Pulmonary artery endothelial cell (primary cell): Measurements from ENCODE around the gene CNGA2. TPM values are rescaled to one million over a fixed set of nuclear protein-coding genes. Genes with fewer than 3 reads are reported as not detected.

Experiments used
- total RNA-seq: library from RNA; depleted of rRNA; stranded (reverse); fragments of >200 nt; gene quantifications from 2 replicates; pipeline ENCODE4 v1.2.3, GENCODE V29; 2014

The CNGA2 gene
- total RNA-seq, 1 donor from 2014 or later = not detected

Other genes starting within 250 kb of the CNGA2 start
- gene PASD1, start 171.1 kb upstream of the CNGA2 start, total RNA-seq = not detected in 2 replicates
- not detected in 2 replicates for gene PRRG3, start 39.3 kb upstream of the CNGA2 start, total RNA-seq
- not detected in 2 replicates for gene FATE1, start 18.7 kb upstream of the CNGA2 start, total RNA-seq
- gene MAGEA4, start 178.1 kb downstream of the CNGA2 start, total RNA-seq = not detected in 2 replicates
- 3.7 and 7.1 TPM in 2 replicates for gene GABRE, start 239.9 kb downstream of the CNGA2 start, total RNA-seq